ENCODE data around the gene GAB3. TPM values are rescaled to one million over a fixed set of nuclear protein-coding genes. Genes with fewer than 3 reads are reported as not detected.
"Not testable (repeated sequence)": the region's sequence is repeated elsewhere in the genome, so short reads cannot be mapped to it uniquely, and the experiment has no call there.

The GAB3 gene
- total RNA-seq, 1 donor from 2014 or later = 0.90 TPM

DNA sequence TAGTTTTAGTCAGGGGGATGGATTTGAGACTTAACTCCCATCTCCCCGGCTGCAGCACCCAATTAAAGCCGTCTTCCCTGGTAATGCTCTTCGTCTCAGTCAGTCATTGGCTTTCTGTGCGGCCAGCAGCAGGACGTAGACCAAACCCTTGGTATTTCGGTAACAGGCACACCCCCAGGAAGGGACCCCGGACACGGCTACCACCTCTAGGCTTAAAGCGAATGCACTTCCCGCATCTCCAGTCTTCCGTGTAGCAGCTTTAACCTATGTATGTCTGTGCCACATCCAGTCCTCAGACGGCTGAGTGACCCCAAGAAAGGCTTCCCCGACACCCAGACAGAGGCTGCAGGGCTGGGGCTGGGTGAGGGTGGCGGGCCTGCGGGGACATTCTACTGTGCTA is 96.0 kb downstream of the GAB3 start:
- Mint-ChIP-seq H3K27me3 (ENCODE audit: unreplicated experiment) (peaks cover 2% of the 10 kb centered on the region), H3K36me3 (ENCODE audit: low read depth, unreplicated experiment) (no peaks in the 10 kb centered on the region), H3K4me1 (ENCODE audit: unreplicated experiment) (peaks cover 2% of the 10 kb centered on the region), H3K4me3 (ENCODE audit: unreplicated experiment) (no peak overlapping the region), H3K27ac (ENCODE audit: unreplicated experiment) (no peak overlapping the region), H3K9me3 (ENCODE audit: unreplicated experiment) (no peaks in the 10 kb centered on the region)
- no peak for DNase-seq (ENCODE audit: low spot score)
- TF ChIP-seq, protein P1, sequence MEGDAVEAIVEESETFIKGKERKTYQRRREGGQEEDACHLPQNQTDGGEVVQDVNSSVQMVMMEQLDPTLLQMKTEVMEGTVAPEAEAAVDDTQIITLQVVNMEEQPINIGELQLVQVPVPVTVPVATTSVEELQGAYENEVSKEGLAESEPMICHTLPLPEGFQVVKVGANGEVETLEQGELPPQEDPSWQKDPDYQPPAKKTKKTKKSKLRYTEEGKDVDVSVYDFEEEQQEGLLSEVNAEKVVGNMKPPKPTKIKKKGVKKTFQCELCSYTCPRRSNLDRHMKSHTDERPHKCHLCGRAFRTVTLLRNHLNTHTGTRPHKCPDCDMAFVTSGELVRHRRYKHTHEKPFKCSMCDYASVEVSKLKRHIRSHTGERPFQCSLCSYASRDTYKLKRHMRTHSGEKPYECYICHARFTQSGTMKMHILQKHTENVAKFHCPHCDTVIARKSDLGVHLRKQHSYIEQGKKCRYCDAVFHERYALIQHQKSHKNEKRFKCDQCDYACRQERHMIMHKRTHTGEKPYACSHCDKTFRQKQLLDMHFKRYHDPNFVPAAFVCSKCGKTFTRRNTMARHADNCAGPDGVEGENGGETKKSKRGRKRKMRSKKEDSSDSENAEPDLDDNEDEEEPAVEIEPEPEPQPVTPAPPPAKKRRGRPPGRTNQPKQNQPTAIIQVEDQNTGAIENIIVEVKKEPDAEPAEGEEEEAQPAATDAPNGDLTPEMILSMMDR (IDR thresholded peaks at IDR 0.05; ENCODE audit: unreplicated experiment) = no peak

DNA sequence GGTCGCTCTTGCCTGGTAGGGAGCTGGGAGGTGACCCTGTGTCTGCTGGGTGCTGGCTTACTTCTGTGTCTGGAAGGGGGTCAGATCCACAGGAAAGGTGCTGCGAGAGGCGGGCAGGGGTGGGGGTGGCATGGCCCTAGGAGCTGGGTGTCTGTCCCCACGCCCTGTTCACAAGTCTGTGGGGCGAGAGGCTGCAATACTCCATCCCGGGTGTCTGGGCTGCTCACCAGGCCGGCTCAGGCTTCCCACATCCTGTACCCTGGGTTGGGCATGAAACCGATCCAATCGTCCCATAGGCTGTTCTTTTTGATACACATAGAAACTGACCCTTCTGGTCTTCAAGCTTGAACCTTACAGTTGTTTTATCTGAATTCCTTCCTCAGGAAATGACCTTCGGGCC is 96.5 kb downstream of the GAB3 start:
- no peak overlapping the region for H3K27ac Mint-ChIP-seq (ENCODE audit: unreplicated experiment)
- TF ChIP-seq, protein P1 (IDR thresholded peaks at IDR 0.05; ENCODE audit: unreplicated experiment) = no peak
- H3K4me1 Mint-ChIP-seq (ENCODE audit: unreplicated experiment) = peaks cover 5% of the 10 kb centered on the region
- no peak overlapping the region for H3K4me3 Mint-ChIP-seq (ENCODE audit: unreplicated experiment)
- H3K9me3 Mint-ChIP-seq (ENCODE audit: unreplicated experiment) = no peaks in the 10 kb centered on the region
- H3K36me3 Mint-ChIP-seq (ENCODE audit: low read depth, unreplicated experiment) = no peaks in the 10 kb centered on the region
- H3K27me3 Mint-ChIP-seq (ENCODE audit: unreplicated experiment) = peaks cover 6% of the 10 kb centered on the region
- DNase-seq (ENCODE audit: low spot score) = no peak

DNA sequence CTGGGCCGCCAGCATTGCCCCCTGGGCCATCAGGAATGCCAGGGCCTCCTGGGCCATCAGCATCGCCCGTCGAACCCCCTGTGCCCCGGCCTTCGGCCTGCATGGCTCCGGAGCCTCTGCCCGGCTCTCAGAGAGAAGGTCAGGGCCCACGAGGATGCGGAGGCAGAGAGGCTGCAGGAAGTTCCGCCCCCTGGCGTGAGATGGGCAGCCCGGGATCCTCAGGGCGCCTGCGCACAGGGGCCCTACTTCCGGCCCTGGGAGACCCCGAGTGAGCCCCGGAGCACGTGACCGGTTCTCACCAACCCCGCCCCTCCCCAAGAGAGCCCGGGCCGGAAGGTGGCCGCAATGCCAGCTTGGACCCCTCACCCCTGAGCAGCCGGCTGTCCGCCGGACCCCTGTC is 97.5 kb downstream of the GAB3 start, which contains the start of gene CTAG2:
Gene CTAG2, minus strand, starts transcription at position 167 of the 400 bp plus-strand sequence. Its CDS starts 64 bp downstream, at position 103.
- H3K4me1 Mint-ChIP-seq (ENCODE audit: unreplicated experiment); H3K36me3 Mint-ChIP-seq (ENCODE audit: low read depth, unreplicated experiment); DNase-seq (ENCODE audit: low spot score); H3K27ac Mint-ChIP-seq (ENCODE audit: unreplicated experiment); H3K9me3 Mint-ChIP-seq (ENCODE audit: unreplicated experiment); H3K27me3 Mint-ChIP-seq (ENCODE audit: unreplicated experiment); H3K4me3 Mint-ChIP-seq (ENCODE audit: unreplicated experiment): not testable (repeated sequence)

DNA sequence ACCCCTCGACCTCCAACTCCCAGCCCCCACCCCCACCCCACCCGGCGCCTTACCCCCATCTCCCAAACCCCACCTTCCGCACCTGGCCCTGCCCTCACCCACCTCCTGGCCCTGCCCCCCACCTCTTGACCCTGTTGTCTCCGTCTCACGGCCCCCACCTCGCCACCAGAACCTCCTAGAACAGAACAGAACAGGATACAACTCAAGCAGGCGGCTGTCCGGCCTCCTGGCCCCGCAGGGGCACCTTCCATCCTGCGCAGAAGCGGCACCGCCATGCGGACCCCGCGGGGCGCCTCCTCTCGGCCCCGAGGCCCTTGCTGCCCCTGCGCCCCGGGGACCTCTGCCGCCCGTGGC is 97.9 kb downstream of the GAB3 start:
- no peaks in the 10 kb centered on the region for H3K9me3 Mint-ChIP-seq (ENCODE audit: unreplicated experiment)
- H3K27me3 Mint-ChIP-seq (ENCODE audit: unreplicated experiment) = peaks cover 5% of the 10 kb centered on the region
- H3K27ac Mint-ChIP-seq (ENCODE audit: unreplicated experiment) = no peak overlapping the region
- no peak overlapping the region for H3K4me3 Mint-ChIP-seq (ENCODE audit: unreplicated experiment)
- TF ChIP-seq, protein P1 (IDR thresholded peaks at IDR 0.05; ENCODE audit: unreplicated experiment) = no peak
- H3K4me1 Mint-ChIP-seq (ENCODE audit: unreplicated experiment) = peaks cover 5% of the 10 kb centered on the region
- no peaks in the 10 kb centered on the region for H3K36me3 Mint-ChIP-seq (ENCODE audit: low read depth, unreplicated experiment)
- DNase-seq (ENCODE audit: low spot score) = no peak

DNA sequence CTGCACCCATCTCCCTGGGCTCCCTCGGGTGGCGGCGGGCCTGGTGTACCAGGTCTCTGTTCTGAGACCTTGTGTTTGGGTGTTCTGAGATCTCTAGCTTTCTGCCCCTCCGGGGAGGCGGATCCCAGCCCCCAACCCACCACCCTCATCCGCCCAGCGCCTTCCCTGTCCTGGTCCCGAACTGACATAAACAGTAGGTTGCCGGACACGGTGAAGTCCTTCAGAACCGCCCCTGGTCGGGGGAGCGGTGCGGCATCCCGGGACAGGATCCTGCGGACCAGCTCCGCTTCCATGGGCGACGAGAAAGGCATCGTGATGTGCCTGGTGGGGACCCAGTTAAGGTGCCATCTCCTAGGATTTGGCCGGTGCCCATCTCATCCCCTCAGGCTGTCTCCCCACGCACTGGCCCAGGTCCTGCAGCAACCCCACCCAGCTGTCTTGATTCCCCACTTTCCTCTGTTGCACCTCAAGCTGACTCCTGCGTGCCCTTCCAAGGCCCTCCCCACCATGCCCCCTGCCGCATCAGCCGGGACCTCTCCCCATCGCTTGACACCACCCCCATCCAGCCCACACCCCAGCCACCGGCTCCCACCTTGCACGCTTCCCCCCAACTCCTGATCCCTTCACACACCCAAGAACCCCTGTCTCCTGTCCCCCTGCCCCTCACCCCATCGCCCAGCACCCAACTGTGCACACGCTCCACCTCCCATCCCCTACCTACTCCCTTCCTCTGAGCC is 98.4 kb downstream of the GAB3 start:
- Mint-ChIP-seq H3K27me3 (ENCODE audit: unreplicated experiment) (peaks cover 5% of the 10 kb centered on the region), H3K4me1 (ENCODE audit: unreplicated experiment) (peaks cover 5% of the 10 kb centered on the region), H3K4me3 (ENCODE audit: unreplicated experiment) (no peak overlapping the region), H3K9me3 (ENCODE audit: unreplicated experiment) (no peaks in the 10 kb centered on the region), H3K36me3 (ENCODE audit: low read depth, unreplicated experiment) (no peaks in the 10 kb centered on the region), H3K27ac (ENCODE audit: unreplicated experiment) (no peak overlapping the region)
- DNase-seq (ENCODE audit: low spot score) = no peak
- TF ChIP-seq, protein P1 (IDR thresholded peaks at IDR 0.05; ENCODE audit: unreplicated experiment) = no peak

Measured in endothelial cell (in vitro differentiated cells).